ENCODE measurements around the gene LDB2.

GRCh38 chr4:16668488-16668887 is 230.0 kb downstream of the LDB2 start:
- no peak for TF ChIP-seq CTCF (conservative IDR thresholded peaks at IDR 0.05; ENCODE audit: low read length)
- no peak for TF ChIP-seq EZH2phosphoT487 (IDR thresholded peaks at IDR 0.05; ENCODE audit: borderline replicate concordance, low read depth, low read length)
